Left lung (tissue), 10 donors: ENCODE results near the gene MYF6. TPM values are rescaled to one million over a fixed set of nuclear protein-coding genes. Genes with fewer than 3 reads are reported as not detected.

Experiments used
- ATAC-seq: fragments of 200-7000 bp; cut with Tn5 transposase; one replicate; pipeline ENCODE4 v1.9.1; 2020; ENCODE audit warnings: moderate library complexity
- DNase-seq, 4 donors: peaks; one replicate each; pipeline ENCODE4 v3.0.0-alpha.2; 2013 to 2020
- H3K27ac ChIP-seq, 2 donors: fragments of 200-600 bp; sonication (generic) in 1 of 2; one replicate each; pipeline versions ENCODE4 v1.5.0 to v1.8.0; 2020 to 2021
- H3K27me3 ChIP-seq, 2 donors: fragments of 200-600 bp; sonication (generic) in 1 of 2; one replicate each; pipeline versions ENCODE4 v1.5.0 to v1.8.0; 2020 to 2021
- H3K36me3 ChIP-seq, 2 donors: fragments of 200-600 bp; sonication (generic) in 1 of 2; one replicate each; pipeline versions ENCODE4 v1.5.0 to v1.8.0; 2020 to 2021
- H3K4me1 ChIP-seq, 2 donors: fragments of 200-600 bp; one replicate each; pipeline ENCODE4 v1.8.0; 2021
- H3K4me3 ChIP-seq, 2 donors: fragments of 200-600 bp; sonication (generic) in 1 of 2; one replicate each; pipeline versions ENCODE4 v1.5.0 to v1.8.0; 2020 to 2021; ENCODE audit warnings: mild to moderate bottlenecking in 1 of 2
- H3K9me3 ChIP-seq, 2 donors: fragments of 200-600 bp; sonication (generic) in 1 of 2; one replicate each; pipeline versions ENCODE4 v1.5.0 to v1.8.0; 2020 to 2021
- CTCF ChIP-seq, 2 donors: fragments of 200-600 bp; sonication (generic) in 1 of 2; IDR thresholded peaks; one replicate each; pipeline versions ENCODE4 v1.5.0 to v1.8.0; 2021; ENCODE audit warnings: antibody characterized with exemption in 2 of 2
- intact Hi-C, 2 donors: fragments of 100-400 bp; cut with DNase I; formaldehyde crosslinking; loops; one replicate each; pipeline versions ENCODE4 v1.11.2 to v1.14.2; 2022
- polyA plus RNA-seq, 6 donors: library from polyadenylated mRNA; unstranded; fragments of 120-200 nt; gene quantifications; one replicate each; pipeline ENCODE4 v1.2.1, GENCODE V29; 2013; ENCODE audit not compliant: insufficient read length in 6 of 6
- total RNA-seq, 2 donors: library from RNA; stranded (reverse); fragmentation: NEBNext Ultra II Directional; extraction: Animal tissue kit (Norgen Biotek cat#: 25700); gene quantifications; one replicate each; pipeline ENCODE4 v1.2.1, GENCODE V29; 2021
- donor health status: DM: no; HTN: yes; CAD: no.
- donor health status: DM: no; HTN: no; CAD: no.

MYF6 gene
- total and polyA plus RNA-seq, 8 donors: 0.13 to 0.46 (median 0.24) TPM; not detected in 2

GRCh38 chr12:80704420-80704819, 3.0 kb upstream of the MYF6 start:
- peaks cover 11 to 28% of the 10 kb centered on the region in 2 donors for H3K27me3 ChIP-seq
- no peaks in the 10 kb centered on the region for H3K36me3 ChIP-seq
- no peaks in the 10 kb centered on the region for H3K9me3 ChIP-seq
- DNase-seq: no peak
- intact Hi-C loops: no loop called here
- H3K4me3 ChIP-seq: no peak overlapping the region
- no peak for ATAC-seq
- no peaks in the 10 kb centered on the region for H3K4me1 ChIP-seq
- H3K27ac ChIP-seq: no peak overlapping the region
- no peak for TF ChIP-seq CTCF (IDR thresholded peaks at IDR 0.05)

DNA sequence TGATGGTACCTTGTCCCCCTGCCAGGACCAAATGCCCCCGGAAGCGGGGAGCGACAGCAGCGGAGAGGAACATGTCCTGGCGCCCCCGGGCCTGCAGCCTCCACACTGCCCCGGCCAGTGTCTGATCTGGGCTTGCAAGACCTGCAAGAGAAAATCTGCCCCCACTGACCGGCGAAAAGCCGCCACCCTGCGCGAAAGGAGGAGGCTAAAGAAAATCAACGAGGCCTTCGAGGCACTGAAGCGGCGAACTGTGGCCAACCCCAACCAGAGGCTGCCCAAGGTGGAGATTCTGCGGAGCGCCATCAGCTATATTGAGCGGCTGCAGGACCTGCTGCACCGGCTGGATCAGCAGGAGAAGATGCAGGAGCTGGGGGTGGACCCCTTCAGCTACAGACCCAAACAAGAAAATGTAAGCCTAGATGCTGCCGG, 410 bp downstream of the MYF6 start:
- H3K9me3 ChIP-seq: no peaks in the 10 kb centered on the region
- no peak overlapping the region for H3K4me3 ChIP-seq
- no peak overlapping the region for H3K27ac ChIP-seq
- H3K27me3 ChIP-seq: peaks cover 11 to 53% of the 10 kb centered on the region in 2 donors
- no peak for TF ChIP-seq CTCF (IDR thresholded peaks at IDR 0.05)
- no peaks in the 10 kb centered on the region for H3K4me1 ChIP-seq
- DNase-seq: peak in 1 of 4 donors; percentile 60
- ATAC-seq: no peak
- intact Hi-C loops: no loop called here
- H3K36me3 ChIP-seq: no peaks in the 10 kb centered on the region

DNA sequence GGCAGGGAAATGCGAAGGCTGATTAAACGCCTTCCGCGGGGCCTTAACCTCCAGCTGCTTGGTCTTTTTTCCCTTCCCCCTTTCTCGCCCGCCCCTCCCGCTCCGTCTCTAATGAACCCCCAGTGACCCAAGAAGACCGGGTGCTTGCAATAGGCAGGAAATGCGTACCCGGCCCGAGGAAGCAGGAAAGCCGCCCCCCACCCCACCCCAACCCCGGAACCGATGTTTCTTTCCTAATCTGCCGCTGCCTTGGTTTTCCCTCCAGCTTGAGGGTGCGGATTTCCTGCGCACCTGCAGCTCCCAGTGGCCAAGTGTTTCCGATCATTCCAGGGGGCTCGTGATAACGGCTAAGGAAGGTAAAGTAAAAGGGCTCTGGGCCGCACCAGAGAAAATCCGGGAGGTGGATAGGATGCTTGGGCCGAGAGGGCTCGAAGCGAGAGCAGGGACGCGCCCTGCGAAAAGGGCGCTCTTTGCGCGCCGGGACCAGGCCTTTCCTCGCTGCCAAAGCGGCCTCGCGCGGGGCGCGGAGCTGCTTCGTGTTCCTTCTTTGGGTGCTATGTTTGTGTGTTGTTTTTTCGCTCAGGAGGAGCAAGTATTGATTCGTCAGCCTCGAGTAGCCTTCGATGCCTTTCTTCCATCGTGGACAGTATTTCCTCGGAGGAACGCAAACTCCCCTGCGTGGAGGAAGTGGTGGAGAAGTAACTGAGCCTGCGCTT, 983 bp downstream of the MYF6 start:
- Histone ChIP-seq H3K4me1 (no peaks in the 10 kb centered on the region), H3K4me3 (no peak overlapping the region), H3K9me3 (no peaks in the 10 kb centered on the region), H3K27me3 (peaks cover 11 to 59% of the 10 kb centered on the region in 2 donors), H3K27ac (no peak overlapping the region), H3K36me3 (no peaks in the 10 kb centered on the region)
- peak in 1 of 4 donors; percentile 74 for DNase-seq
- TF ChIP-seq CTCF (IDR thresholded peaks at IDR 0.05): no peak
- intact Hi-C loops: no loop called here
- no peak for ATAC-seq

- intact Hi-C loops: no loop called here
- Histone ChIP-seq H3K27me3 (peaks cover 11 to 64% of the 10 kb centered on the region in 2 donors), H3K27ac (no peak overlapping the region)
These were observed 1.5 kb downstream of the MYF6 start for GRCh38 chr12:80708975-80709328.

More at GRCh38 chr12:80708975-80709328, 1.5 kb downstream of the MYF6 start:
- TF ChIP-seq CTCF (IDR thresholded peaks at IDR 0.05): no peak
- no peak for DNase-seq
- Histone ChIP-seq H3K4me3 (no peak overlapping the region), H3K9me3 (no peaks in the 10 kb centered on the region), H3K4me1 (no peaks in the 10 kb centered on the region), H3K36me3 (no peaks in the 10 kb centered on the region)
- ATAC-seq: no peak
